NCI-H2029 treated with DMSO at 0.1 percent for 48 hours (cell line): ENCODE results near the gene MED13L.
"Not testable (repeated sequence)": the region's sequence is repeated elsewhere in the genome, so short reads cannot be mapped to it uniquely, and the experiment has no call there.

Experiments used
- DNase-seq: peaks from one replicate; lab custom pipeline; 2025; lab: John Stamatoyannopoulos, UW

Gene MED13L

DNA sequence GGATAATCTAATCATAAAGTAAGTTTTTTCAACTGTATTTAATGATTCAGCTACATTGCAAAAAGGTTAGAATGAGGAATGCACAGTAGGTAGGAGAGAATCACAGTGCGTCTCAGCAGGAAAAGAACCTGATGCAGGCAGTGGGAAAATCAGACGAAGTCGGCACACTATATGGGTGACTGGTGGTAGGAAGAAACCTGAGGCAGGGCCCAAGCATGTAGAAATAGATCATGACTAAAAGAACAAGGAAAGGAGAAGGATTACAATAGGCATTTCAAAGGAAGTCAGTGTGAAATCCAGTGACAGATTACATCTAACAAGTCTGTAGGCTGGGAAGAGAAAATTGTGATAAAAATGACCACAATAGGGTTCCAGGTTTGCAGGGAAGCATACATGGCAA is 267.0 kb downstream of the MED13L start:
- no peak for DNase-seq

GRCh38 chr12:116009805-116010204 is 267.7 kb downstream of the MED13L start:
- no peak for DNase-seq

DNA sequence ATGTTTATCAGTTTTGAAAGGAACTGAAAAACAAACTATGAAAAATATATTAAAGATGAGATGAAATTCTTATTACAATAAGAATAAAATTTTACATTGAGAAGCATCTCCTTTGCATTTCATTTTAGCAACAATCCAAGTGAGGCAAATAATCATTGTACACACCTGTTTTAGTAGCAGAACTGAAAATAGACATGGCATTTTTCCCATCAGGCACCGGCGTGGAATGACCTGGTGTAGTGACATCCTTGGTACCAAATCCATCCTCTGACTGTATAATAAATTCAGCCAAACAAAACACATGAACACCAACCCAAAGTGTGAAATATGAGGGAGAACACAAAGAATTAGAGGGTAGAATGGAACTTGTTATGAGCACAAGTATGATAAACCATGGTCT is 271.4 kb downstream of the MED13L start:
- DNase-seq, result no peak

GRCh38 chr12:116002890-116003536 is 274.5 kb downstream of the MED13L start:
- DNase-seq, result no peak

GRCh38 chr12:116000252-116000651 is 277.2 kb downstream of the MED13L start:
- DNase-seq, result no peak

GRCh38 chr12:115999582-115999981 is 277.9 kb downstream of the MED13L start:
- DNase-seq, result no peak

DNA sequence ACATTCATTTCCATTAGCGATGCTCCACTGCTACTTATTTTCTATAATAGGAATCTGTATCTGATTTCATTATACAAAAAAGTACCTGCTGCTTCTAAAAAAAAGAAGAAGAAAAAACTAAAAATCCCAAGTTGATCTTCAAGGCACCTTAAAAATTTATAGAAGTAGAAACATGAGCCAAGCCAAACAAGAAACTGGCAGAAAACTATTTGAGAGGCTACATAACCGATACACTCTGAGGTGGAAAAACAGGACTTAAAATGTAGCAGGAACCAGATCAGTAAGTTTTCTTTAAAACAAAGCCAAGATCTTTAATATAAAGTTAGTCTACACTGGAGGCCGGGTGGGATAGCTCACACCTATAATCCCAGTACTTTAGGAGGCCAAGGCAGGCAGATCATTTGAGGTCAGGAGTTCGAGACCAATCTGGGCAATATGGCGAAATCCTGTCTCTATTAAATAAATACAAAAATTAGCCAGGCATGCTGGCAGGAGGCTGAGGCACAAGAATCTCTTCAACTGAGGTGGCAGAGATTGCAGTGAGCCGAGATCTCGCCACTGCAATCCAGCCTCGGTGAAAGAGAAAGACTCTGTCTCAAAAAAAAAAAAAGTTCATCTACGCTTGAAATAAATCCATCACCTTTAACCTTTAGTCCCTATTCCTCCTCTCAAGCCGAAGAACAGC is 278.6 kb downstream of the MED13L start:
- no peak for DNase-seq

GRCh38 chr12:115998119-115998633 is 279.3 kb downstream of the MED13L start:
- DNase-seq, result no peak

GRCh38 chr12:115993737-115994136 is 283.8 kb downstream of the MED13L start:
- no peak for DNase-seq

GRCh38 chr12:115990241-115990640 is 287.3 kb downstream of the MED13L start:
- DNase-seq, result no peak

GRCh38 chr12:115988625-115989563 is 288.6 kb downstream of the MED13L start:
- no peak for DNase-seq

DNA sequence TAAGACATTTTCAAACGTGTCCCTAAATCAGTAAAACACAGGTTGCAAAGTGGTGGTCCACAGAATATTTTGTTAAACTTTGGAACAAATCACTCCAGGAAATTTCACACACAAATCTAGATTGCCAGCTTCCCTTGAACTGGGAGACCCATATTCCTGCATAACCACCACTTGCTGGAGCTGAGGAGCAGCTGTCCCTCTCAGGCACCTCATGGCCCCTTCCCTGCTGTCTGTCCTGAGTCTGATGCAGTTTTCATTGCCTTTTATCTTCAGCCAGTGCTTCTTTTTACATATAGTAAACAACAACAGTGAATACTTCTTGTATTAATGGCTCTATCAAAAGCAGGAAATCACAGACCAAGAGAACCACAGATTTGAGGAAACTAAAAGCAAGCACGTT is 289.3 kb downstream of the MED13L start:
- no peak for DNase-seq

GRCh38 chr12:115984616-115985015 is 292.9 kb downstream of the MED13L start:
- DNase-seq, result no peak

DNA sequence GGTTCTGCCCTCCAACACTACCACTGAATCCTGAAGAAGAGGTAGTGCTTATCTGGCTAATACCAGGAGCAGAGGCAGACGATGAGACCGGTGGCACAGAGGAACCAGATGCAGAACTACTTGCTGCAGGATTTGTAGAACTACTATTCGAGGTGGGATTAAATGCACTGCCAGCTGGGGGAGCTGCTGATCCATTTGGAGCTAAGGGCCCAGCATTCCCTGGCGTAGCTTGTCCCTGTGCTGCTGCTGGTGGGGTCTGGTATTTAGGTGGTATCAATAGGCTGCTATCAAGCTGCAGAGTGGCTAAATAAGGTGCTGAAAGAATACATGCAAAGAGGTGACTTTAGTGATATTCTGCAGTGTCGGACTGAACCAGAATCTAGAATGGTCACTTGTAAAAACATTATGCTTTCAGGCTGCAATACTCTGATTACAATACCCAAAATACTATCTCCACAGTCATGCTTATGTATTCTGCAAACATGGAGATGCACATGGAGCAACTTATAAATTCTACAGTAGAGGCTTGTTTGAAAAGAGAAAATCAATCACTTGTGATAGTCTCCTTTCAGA is 294.2 kb downstream of the MED13L start:
- DNase-seq, result no peak

GRCh38 chr12:115980339-115980738 is 297.2 kb downstream of the MED13L start:
- no peak for DNase-seq

DNA sequence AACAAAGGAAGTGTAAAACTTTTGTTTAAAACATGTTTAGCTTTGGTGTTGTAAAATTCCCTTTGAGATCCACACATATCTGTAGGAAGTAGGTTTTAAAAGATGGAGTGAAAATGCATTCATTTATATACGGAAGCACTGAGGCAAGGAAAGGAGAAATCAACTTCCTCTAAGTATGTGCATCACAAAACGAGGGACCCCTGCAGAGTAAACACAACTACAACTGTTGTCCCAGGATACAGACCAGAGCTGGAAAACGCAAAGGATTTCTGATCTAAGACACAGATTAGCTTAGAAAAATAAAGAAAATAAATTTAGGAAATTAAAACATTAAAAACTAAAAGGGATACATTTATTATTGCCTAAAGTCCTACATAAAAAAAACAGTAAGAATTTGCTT is 297.6 kb downstream of the MED13L start:
- DNase-seq, result no peak

- no peak for DNase-seq
Measured at GRCh38 chr12:115979351-115979750, 298.1 kb downstream of the MED13L start.

DNA sequence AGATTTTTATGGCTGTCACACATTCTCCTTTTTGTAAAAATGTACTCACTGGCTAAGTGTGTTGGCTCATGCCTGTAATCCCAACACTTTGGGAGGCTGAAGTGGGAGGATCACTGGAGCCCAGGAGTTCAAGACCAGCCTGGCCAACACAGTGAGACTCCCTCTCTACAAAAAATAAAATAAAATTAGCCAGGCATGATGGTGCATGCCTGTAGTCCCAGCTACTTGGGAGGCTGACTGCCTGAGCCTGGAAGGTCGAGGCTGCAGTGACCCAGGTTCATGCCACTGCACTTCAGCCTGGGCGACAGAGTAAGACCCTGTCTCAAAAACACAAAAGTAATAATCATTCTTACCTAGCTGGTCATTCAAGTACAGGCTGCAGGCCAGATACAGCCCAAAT is 300.7 kb downstream of the MED13L start:
- not testable (repeated sequence) for DNase-seq

GRCh38 chr12:115975411-115975810 is 302.1 kb downstream of the MED13L start:
- DNase-seq, result no peak

- DNase-seq, result no peak
Measured at GRCh38 chr12:115973968-115974724, 303.3 kb downstream of the MED13L start.

DNA sequence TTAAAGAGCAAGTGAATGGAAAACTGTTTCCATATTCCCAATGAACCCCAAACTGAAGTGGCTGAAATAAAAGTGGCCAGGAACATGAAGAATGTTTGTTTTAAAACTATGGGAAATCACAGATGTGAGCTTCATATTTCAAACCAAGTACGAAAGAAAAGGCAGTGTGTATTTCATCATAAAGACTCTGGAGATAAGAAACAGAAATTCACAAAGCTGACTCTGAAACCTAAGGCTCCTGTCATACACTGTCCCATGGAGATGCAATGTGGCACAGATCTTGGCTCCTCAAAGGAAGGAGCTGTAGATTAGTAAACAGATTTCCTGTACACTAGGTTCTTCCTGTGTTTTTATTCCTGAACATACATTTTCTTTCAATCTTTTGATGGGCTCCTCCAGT is 304.4 kb downstream of the MED13L start:
- no peak for DNase-seq
